ENCODE data around the gene TMEM178B. TPM values are rescaled to one million over a fixed set of nuclear protein-coding genes. Genes with fewer than 3 reads are reported as not detected.

Gene TMEM178B
- total and polyA plus RNA-seq, 2 experiments from 2014 or later, result 0.24 to 0.30 TPM

GRCh38 chr7:141361960-141362359 is 288.1 kb downstream of the TMEM178B start:
- Histone ChIP-seq H3K4me2 (no peak overlapping the region), H4K20me1 (ENCODE audit: insufficient read depth, poor library complexity, severe bottlenecking) (no peaks in the 10 kb centered on the region)
- 74% methylated on average over 4 of the region's 4 CpGs for WGBS (ENCODE audit: low lambda C conversion rate, missing lambda C conversion rate)

GRCh38 chr7:141362580-141363435 is 288.9 kb downstream of the TMEM178B start:
- Histone ChIP-seq H3K27me3 (no peaks in the 10 kb centered on the region), H3K9me3 (ENCODE audit: low read depth) (no peaks in the 10 kb centered on the region), H3K4me1 (ENCODE audit: insufficient read depth) (no peaks in the 10 kb centered on the region), H3K4me3 (no peak overlapping the region), H3K9me2 (replicated peaks; ENCODE audit: insufficient read depth) (no peaks in the 10 kb centered on the region), H4K20me1 (ENCODE audit: insufficient read depth, poor library complexity, severe bottlenecking) (no peaks in the 10 kb centered on the region), H3K4me2 (no peak overlapping the region), H2AFZ (no peak overlapping the region), H3K36me3 (replicated peaks; ENCODE audit: insufficient read depth, low read depth) (no peaks in the 10 kb centered on the region), H3K79me2 (no peaks in the 10 kb centered on the region), H3K27ac (no peak overlapping the region)
- 76% methylated on average over 13 of the region's 13 CpGs for WGBS (ENCODE audit: low lambda C conversion rate, missing lambda C conversion rate)
- TF ChIP-seq EZH2phosphoT487 (IDR thresholded peaks at IDR 0.05; ENCODE audit: low read depth, severe bottlenecking, unreplicated experiment), result no peak
- DNase-seq (ENCODE audit: low spot score), result peak; percentile 19

More at GRCh38 chr7:141361960-141362359, 288.1 kb downstream of the TMEM178B start:
- no peaks in the 10 kb centered on the region for H3K9me2 ChIP-seq (replicated peaks; ENCODE audit: insufficient read depth)
- no peaks in the 10 kb centered on the region for H3K4me1 ChIP-seq (ENCODE audit: insufficient read depth)
- no peak for DNase-seq (ENCODE audit: low spot score)
- H2AFZ ChIP-seq, result no peak overlapping the region
- no peaks in the 10 kb centered on the region for H3K79me2 ChIP-seq
- TF ChIP-seq CTCF (IDR thresholded peaks at IDR 0.05; ENCODE audit: poor library complexity) (no peak), EZH2phosphoT487 (IDR thresholded peaks at IDR 0.05; ENCODE audit: low read depth, severe bottlenecking, unreplicated experiment) (no peak), EZH2 (IDR thresholded peaks at IDR 0.05; ENCODE audit: borderline replicate concordance) (no peak)
- no peak overlapping the region for H3K27ac ChIP-seq
- no peaks in the 10 kb centered on the region for H3K9me3 ChIP-seq (ENCODE audit: low read depth)
- H3K4me3 ChIP-seq, result no peak overlapping the region
- H3K27me3 ChIP-seq, result no peaks in the 10 kb centered on the region
- no peaks in the 10 kb centered on the region for H3K36me3 ChIP-seq (replicated peaks; ENCODE audit: insufficient read depth, low read depth)

- WGBS (ENCODE audit: low lambda C conversion rate, missing lambda C conversion rate), result 91% methylated on average over 2 of the region's 2 CpGs
- Histone ChIP-seq H3K79me2 (no peaks in the 10 kb centered on the region), H3K4me2 (no peak overlapping the region), H4K20me1 (ENCODE audit: insufficient read depth, poor library complexity, severe bottlenecking) (no peaks in the 10 kb centered on the region), H2AFZ (no peak overlapping the region), H3K9me3 (ENCODE audit: low read depth) (no peaks in the 10 kb centered on the region), H3K27me3 (no peaks in the 10 kb centered on the region), H3K4me1 (ENCODE audit: insufficient read depth) (no peaks in the 10 kb centered on the region), H3K27ac (no peak overlapping the region), H3K9me2 (replicated peaks; ENCODE audit: insufficient read depth) (no peaks in the 10 kb centered on the region), H3K4me3 (no peak overlapping the region), H3K36me3 (replicated peaks; ENCODE audit: insufficient read depth, low read depth) (no peaks in the 10 kb centered on the region)
- no peak for TF ChIP-seq CTCF (IDR thresholded peaks at IDR 0.05; ENCODE audit: poor library complexity)
- no peak for TF ChIP-seq EZH2phosphoT487 (IDR thresholded peaks at IDR 0.05; ENCODE audit: low read depth, severe bottlenecking, unreplicated experiment)
- no peak for TF ChIP-seq EZH2 (IDR thresholded peaks at IDR 0.05; ENCODE audit: borderline replicate concordance)
- DNase-seq (ENCODE audit: low spot score), result no peak
These were observed 289.9 kb downstream of the TMEM178B start for GRCh38 chr7:141363748-141364147.

GRCh38 chr7:141366091-141366621 is 292.3 kb downstream of the TMEM178B start:
- H3K4me2 ChIP-seq, result peak overlapping the region; percentile 23
- no peak for DNase-seq (ENCODE audit: low spot score)

More at GRCh38 chr7:141366091-141366621, 292.3 kb downstream of the TMEM178B start:
- peak overlapping the region; percentile 51 for H3K27ac ChIP-seq
- no peaks in the 10 kb centered on the region for H3K27me3 ChIP-seq
- no peaks in the 10 kb centered on the region for H4K20me1 ChIP-seq (ENCODE audit: insufficient read depth, poor library complexity, severe bottlenecking)
- H3K4me1 ChIP-seq (ENCODE audit: insufficient read depth), result no peaks in the 10 kb centered on the region
- peak overlapping the region; percentile 2 for H2AFZ ChIP-seq
- 24% methylated on average over 6 of the region's 6 CpGs for WGBS (ENCODE audit: low lambda C conversion rate, missing lambda C conversion rate)
- H3K9me3 ChIP-seq (ENCODE audit: low read depth), result no peaks in the 10 kb centered on the region
- H3K79me2 ChIP-seq, result no peaks in the 10 kb centered on the region
- H3K36me3 ChIP-seq (replicated peaks; ENCODE audit: insufficient read depth, low read depth), result no peaks in the 10 kb centered on the region
- no peak overlapping the region for H3K4me3 ChIP-seq
- H3K9me2 ChIP-seq (replicated peaks; ENCODE audit: insufficient read depth), result no peaks in the 10 kb centered on the region
- TF ChIP-seq CTCF (IDR thresholded peaks at IDR 0.05; ENCODE audit: poor library complexity), result no peak
- TF ChIP-seq EZH2 (IDR thresholded peaks at IDR 0.05; ENCODE audit: borderline replicate concordance), result no peak
- TF ChIP-seq EZH2phosphoT487 (IDR thresholded peaks at IDR 0.05; ENCODE audit: low read depth, severe bottlenecking, unreplicated experiment), result no peak
